OCI-LY1 (cell line): ENCODE results near the gene SH2D1A.

Experiments used
- EZH2 ChIP-seq: fragments of 200-600 bp; sonication (generic), shearing (Covaris generic); IDR thresholded peaks from 2 replicates; pipeline ENCODE4 v1.8.0; 2017; ENCODE audit warnings: borderline replicate concordance, mixed run types, mild to moderate bottlenecking, antibody characterized with exemption, low read length, moderate library complexity, mixed read lengths
- TF ChIP-seq, protein P1 (sequence below): fragments of 200-600 bp; sonication (generic), shearing (Covaris generic); IDR thresholded peaks from 2 replicates; pipeline ENCODE4 v1.5.1; 2017; ENCODE audit warnings: mild to moderate bottlenecking, antibody characterized with exemption, low read length, moderate library complexity, mixed read lengths

- TF ChIP-seq, protein P1, sequence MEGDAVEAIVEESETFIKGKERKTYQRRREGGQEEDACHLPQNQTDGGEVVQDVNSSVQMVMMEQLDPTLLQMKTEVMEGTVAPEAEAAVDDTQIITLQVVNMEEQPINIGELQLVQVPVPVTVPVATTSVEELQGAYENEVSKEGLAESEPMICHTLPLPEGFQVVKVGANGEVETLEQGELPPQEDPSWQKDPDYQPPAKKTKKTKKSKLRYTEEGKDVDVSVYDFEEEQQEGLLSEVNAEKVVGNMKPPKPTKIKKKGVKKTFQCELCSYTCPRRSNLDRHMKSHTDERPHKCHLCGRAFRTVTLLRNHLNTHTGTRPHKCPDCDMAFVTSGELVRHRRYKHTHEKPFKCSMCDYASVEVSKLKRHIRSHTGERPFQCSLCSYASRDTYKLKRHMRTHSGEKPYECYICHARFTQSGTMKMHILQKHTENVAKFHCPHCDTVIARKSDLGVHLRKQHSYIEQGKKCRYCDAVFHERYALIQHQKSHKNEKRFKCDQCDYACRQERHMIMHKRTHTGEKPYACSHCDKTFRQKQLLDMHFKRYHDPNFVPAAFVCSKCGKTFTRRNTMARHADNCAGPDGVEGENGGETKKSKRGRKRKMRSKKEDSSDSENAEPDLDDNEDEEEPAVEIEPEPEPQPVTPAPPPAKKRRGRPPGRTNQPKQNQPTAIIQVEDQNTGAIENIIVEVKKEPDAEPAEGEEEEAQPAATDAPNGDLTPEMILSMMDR, result no peak
- TF ChIP-seq EZH2, result no peak
Observed at GRCh38 chrX:124401696-124402095, 55.3 kb downstream of the SH2D1A start.
